ENCODE results near the gene TMEM132D. TPM values are rescaled to one million over a fixed set of nuclear protein-coding genes. Genes with fewer than 3 reads are reported as not detected.

The TMEM132D gene
- total RNA-seq, 2 experiments from 2014 or later: not detected

DNA sequence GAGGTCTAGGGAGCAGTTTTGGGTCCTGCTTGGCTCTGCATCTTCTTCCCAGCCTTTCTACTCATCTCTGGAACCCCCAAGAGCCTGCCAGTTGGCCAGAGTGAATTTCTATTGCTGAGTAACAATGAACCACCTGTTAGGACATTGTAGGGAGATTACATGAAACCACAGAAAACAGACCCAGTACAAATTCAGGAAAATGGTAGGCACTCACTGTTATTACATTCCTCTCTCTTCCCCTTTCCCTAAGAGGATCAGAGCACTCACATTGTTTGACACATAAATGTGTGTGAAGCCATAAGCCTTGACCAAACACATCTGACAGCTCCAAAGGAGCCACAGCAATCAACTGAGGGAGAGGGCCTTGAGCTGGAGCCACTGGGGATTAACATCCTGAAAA lies 216.1 kb downstream of the TMEM132D start:
- no peak overlapping the region for H3K27ac Mint-ChIP-seq

DNA sequence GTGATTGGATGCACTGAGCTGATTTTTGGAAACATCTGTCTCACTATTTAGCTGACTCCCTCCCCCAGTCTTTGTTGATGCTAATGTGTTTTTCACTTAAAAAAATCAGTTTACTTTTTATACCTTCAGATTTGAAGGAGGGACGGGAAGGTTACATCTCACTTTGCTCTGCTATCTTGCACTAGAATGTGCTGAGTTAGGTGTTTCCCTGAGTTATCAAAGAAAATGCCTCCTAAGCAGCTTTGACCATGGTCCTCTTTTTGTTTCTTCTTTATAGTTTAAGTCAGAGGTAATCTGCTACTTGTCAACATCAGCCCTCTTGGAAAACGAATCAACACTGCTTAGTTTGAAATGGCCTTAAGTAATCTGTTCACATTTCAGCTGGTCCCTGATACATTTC lies 222.0 kb downstream of the TMEM132D start:
- Mint-ChIP-seq H3K36me3 (no peaks in the 10 kb centered on the region), H3K4me1 (ENCODE audit: low read depth) (no peaks in the 10 kb centered on the region), H3K27ac (no peak overlapping the region), H3K4me3 (no peak overlapping the region), H3K27me3 (no peaks in the 10 kb centered on the region), H3K9me3 (peaks cover 24% of the 10 kb centered on the region)
- DNase-seq: no peak
- intact Hi-C loops (cut with micrococcal nuclease): no loop called here
- CTCF ChIA-PET: no interaction called here
- POLR2A ChIA-PET: no interaction called here

More for the DNA sequence above, 216.1 kb downstream of the TMEM132D start:
- Mint-ChIP-seq H3K27me3 (no peaks in the 10 kb centered on the region), H3K36me3 (no peaks in the 10 kb centered on the region), H3K4me1 (ENCODE audit: low read depth) (no peaks in the 10 kb centered on the region), H3K4me3 (no peak overlapping the region), H3K9me3 (peaks cover 22% of the 10 kb centered on the region)
- ChIA-PET POLR2A (no interaction called here), CTCF (no interaction called here)
- no peak for DNase-seq
- intact Hi-C loops (cut with micrococcal nuclease): no loop called here

DNA sequence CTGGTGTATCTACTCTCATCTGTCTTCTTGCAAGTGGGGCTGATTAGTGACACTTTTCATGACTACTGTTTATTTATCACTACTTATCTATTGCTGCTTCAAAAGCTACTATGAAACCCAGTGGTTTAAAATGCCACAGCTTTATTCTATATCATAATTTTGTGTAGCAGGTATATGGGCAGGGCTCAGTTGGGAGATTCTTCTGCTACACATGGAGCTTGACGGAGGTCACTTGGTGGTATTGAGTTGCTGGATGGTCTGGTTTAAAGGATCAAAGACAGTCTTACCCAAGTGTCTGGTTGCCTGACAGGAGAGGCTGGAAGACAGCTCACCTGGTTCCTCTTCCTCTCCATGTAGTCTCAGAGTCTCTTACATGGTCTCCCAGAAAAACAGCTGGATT lies 222.7 kb downstream of the TMEM132D start:
- intact Hi-C loops (cut with micrococcal nuclease): no loop called here
- no peaks in the 10 kb centered on the region for H3K4me1 Mint-ChIP-seq (ENCODE audit: low read depth)
- CTCF ChIA-PET: no interaction called here
- DNase-seq: no peak
- no peaks in the 10 kb centered on the region for H3K27me3 Mint-ChIP-seq
- no peaks in the 10 kb centered on the region for H3K36me3 Mint-ChIP-seq
- H3K9me3 Mint-ChIP-seq: peaks cover 27% of the 10 kb centered on the region
- POLR2A ChIA-PET: no interaction called here
- no peak overlapping the region for H3K4me3 Mint-ChIP-seq
- H3K27ac Mint-ChIP-seq: no peak overlapping the region

DNA sequence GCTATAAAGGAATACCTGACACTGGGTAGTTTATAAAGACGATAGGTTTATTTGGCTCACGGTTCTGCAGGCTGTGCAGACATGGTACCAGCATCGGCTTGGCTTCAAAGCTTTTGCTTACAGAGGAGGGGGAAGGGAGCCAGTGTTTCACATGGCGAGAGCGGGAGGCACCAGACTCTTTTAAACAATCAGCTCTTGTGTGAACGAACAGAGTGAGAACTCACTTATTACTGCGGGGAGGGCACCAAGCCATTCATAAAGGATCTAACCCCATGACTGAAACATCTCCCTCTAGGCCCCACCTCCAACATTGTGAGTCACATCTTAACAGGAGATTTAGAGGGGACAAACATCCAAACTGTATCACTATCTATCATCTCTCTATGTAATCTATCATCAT lies 227.4 kb downstream of the TMEM132D start:
- no peaks in the 10 kb centered on the region for H3K4me1 Mint-ChIP-seq (ENCODE audit: low read depth)
- no peak overlapping the region for H3K27ac Mint-ChIP-seq
- POLR2A ChIA-PET: no interaction called here
- peaks cover 11% of the 10 kb centered on the region for H3K9me3 Mint-ChIP-seq
- CTCF ChIA-PET: no interaction called here
- no peak for DNase-seq
- H3K36me3 Mint-ChIP-seq: no peaks in the 10 kb centered on the region
- intact Hi-C loops (cut with micrococcal nuclease): no loop called here
- no peak overlapping the region for H3K4me3 Mint-ChIP-seq
- H3K27me3 Mint-ChIP-seq: no peaks in the 10 kb centered on the region

DNA sequence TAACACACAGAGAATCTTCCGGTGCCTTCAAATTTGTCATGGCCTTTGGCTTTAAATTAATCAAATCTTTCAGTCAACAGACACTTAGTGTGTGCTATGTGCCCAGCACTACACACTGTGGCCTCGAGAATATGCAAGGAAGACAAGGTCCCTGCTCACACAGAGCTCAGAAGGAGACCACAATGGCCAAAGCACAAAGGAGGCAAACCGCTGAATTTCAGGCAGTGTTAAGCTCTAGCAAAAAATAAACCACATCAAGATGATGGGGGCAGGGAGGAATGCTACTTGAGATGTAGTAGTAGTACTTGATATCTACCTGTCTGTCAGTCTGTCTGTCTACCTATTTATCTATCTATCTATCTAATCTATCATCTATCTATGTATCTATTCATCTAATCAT lies 227.9 kb downstream of the TMEM132D start:
- Mint-ChIP-seq H3K36me3 (no peaks in the 10 kb centered on the region), H3K27me3 (no peaks in the 10 kb centered on the region), H3K27ac (no peak overlapping the region), H3K9me3 (peaks cover 10% of the 10 kb centered on the region), H3K4me1 (ENCODE audit: low read depth) (no peaks in the 10 kb centered on the region), H3K4me3 (no peak overlapping the region)
- ChIA-PET CTCF (no interaction called here), POLR2A (no interaction called here)
- intact Hi-C loops (cut with micrococcal nuclease): no loop called here
- no peak for DNase-seq

DNA sequence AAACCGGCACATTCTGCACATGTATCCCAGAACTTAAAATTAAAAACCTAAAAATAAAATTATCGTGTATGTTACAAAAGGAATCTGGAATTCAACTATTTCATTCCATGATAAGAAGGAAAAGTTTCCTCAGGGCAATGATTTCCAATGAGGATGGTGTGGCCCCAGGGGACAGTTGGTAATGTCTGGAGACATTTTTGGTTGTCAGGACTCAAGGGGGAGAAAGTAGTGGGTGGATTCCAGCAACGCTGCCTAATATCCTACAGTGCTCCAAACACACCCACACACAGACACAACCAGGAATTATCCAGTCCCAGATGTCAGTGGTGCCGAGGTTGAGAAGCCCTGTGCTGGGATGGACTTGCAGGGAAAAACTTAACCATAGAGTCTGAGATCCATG lies 228.3 kb downstream of the TMEM132D start:
- intact Hi-C loops (cut with micrococcal nuclease): no loop called here

DNA sequence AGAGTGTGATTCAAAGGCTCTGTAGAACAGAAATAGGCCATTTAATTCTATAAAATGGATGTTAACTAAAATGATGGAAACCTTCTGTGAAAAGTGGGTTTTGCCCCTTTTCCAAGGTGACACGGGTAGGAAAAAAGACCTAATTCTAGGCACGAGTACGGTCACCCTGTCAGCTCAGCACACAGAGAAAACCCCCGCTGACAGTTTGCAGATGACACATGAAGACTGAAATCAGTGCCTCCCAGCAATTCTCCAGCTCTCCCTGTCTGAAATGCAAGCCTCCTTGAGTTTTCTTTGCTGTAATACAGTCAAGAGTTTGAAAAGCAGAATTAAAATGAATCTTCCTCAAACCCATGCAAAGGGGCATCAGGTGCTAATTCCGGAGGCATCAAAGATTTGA lies 230.0 kb downstream of the TMEM132D start:
- ChIA-PET POLR2A (no interaction called here), CTCF (no interaction called here)
- intact Hi-C loops (cut with micrococcal nuclease): no loop called here
- no peak for DNase-seq
- no peaks in the 10 kb centered on the region for H3K36me3 Mint-ChIP-seq
- H3K27me3 Mint-ChIP-seq: no peaks in the 10 kb centered on the region
- no peak overlapping the region for H3K4me3 Mint-ChIP-seq
- peaks cover 6% of the 10 kb centered on the region for H3K9me3 Mint-ChIP-seq
- H3K27ac Mint-ChIP-seq: no peak overlapping the region
- H3K4me1 Mint-ChIP-seq (ENCODE audit: low read depth): no peaks in the 10 kb centered on the region

More for the DNA sequence above, 228.3 kb downstream of the TMEM132D start:
- DNase-seq: no peak
- H3K27ac Mint-ChIP-seq: no peak overlapping the region
- ChIA-PET CTCF (no interaction called here), POLR2A (no interaction called here)
- no peaks in the 10 kb centered on the region for H3K36me3 Mint-ChIP-seq
- H3K4me3 Mint-ChIP-seq: no peak overlapping the region
- H3K4me1 Mint-ChIP-seq (ENCODE audit: low read depth): no peaks in the 10 kb centered on the region
- no peaks in the 10 kb centered on the region for H3K27me3 Mint-ChIP-seq
- H3K9me3 Mint-ChIP-seq: peaks cover 8% of the 10 kb centered on the region

DNA sequence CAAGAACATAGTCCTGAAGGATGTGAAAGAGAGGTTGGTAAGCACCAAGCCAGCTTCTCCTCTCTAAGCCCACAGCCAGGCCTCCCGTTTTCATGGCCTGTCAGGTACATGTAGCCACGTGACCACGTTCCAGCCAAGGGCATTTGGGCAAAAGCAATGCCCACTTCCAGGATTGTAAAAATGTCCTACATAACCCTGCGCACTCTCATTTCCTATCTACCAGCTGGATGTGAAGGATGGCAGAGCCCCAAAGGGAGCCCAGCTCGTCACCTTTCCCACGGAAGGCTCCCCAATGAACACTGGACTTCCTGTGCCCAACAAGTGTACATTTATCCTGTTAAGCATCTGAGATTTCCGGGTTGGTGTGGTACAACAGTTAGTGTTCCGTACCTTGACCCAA lies 231.7 kb downstream of the TMEM132D start:
- intact Hi-C loops (cut with micrococcal nuclease): no loop called here
- no peaks in the 10 kb centered on the region for H3K36me3 Mint-ChIP-seq
- H3K9me3 Mint-ChIP-seq: peaks cover 12% of the 10 kb centered on the region
- ChIA-PET POLR2A (no interaction called here), CTCF (no interaction called here)
- H3K4me3 Mint-ChIP-seq: no peak overlapping the region
- H3K27ac Mint-ChIP-seq: no peak overlapping the region
- H3K27me3 Mint-ChIP-seq: no peaks in the 10 kb centered on the region
- no peak for DNase-seq
- H3K4me1 Mint-ChIP-seq (ENCODE audit: low read depth): no peaks in the 10 kb centered on the region

DNA sequence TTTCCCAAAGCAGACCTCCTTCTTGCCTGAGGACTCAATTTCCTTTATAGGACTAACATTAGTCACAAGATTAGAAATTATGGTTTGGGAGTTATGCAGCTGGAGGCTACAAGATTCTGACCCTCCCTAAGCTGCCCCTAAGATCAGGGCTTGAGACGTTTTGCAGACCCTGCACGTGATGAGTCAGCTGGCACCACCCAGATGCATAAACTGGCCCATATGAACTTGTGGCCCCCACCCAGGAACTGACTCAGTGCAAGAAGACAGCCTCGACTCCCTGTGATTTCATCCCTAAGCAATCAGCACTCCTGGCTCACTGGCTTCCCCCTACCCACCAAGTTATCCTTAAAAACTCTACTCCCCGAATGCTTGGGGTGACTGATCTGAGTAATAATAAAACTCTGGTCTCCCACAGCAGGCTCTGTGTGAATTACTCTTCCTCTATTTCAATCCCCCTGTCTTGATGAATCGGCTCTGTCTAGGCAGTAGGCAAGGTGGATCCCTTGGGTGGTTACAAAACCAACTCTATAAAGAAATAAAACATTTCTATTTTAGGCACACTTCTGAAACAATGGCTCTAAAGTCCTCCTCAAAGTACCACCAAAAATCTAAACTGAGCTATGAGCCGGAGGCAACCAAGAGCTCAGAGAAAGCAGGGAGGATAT lies 233.4 kb downstream of the TMEM132D start:
- Mint-ChIP-seq H3K36me3 (no peaks in the 10 kb centered on the region), H3K9me3 (peaks cover 11% of the 10 kb centered on the region), H3K27ac (no peak overlapping the region), H3K4me3 (no peak overlapping the region), H3K4me1 (ENCODE audit: low read depth) (no peaks in the 10 kb centered on the region), H3K27me3 (no peaks in the 10 kb centered on the region)
- CTCF ChIA-PET: no interaction called here
- DNase-seq: no peak
- intact Hi-C loops (cut with micrococcal nuclease): no loop called here
- POLR2A ChIA-PET: no interaction called here

DNA sequence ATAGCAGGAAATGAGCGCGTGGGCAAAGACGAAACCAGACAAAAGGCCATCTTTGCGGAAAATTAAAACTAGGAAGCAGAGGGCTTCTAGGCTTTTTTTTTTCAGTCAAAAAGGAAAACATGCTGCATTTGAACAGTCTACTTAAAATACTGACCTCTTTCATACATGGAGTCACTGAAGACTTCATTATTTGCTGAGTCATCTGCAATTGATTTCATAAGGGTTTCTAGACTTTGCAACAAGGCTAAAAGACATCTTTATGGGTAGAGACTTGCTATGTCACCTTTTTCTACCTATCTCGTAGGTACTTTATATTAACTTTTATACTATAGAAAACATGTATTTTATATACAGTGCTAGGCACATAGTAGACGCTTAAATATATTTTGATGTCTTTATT lies 238.4 kb downstream of the TMEM132D start:
- CTCF ChIA-PET: no interaction called here
- H3K36me3 Mint-ChIP-seq: no peaks in the 10 kb centered on the region

DNA sequence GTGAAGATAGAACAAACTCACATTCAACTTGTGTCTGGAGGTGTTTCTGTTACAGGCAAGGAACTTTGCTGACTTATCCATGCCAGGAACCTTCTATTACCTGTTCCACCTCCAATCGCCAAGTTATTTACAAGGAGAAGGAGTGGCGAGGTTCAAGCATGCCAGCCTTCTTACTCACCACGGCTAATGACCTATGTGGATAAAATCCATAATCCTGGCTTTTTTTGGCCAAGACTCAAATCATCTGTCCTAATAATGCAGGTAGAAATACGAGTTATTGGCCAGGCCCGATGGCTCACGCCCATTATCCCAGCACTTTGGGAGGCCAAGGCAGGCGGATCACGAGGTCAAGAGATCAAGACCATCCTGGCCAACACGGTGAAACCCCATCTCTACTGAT lies 241.6 kb downstream of the TMEM132D start:
- Mint-ChIP-seq H3K36me3 (no peaks in the 10 kb centered on the region), H3K27me3 (no peaks in the 10 kb centered on the region), H3K9me3 (peaks cover 2% of the 10 kb centered on the region), H3K4me1 (ENCODE audit: low read depth) (no peaks in the 10 kb centered on the region), H3K4me3 (no peak overlapping the region), H3K27ac (no peak overlapping the region)
- POLR2A ChIA-PET: no interaction called here
- intact Hi-C loops (cut with micrococcal nuclease): no loop called here
- CTCF ChIA-PET: no interaction called here
- no peak for DNase-seq

More for the DNA sequence above, 238.4 kb downstream of the TMEM132D start:
- H3K4me3 Mint-ChIP-seq: no peak overlapping the region
- no peak overlapping the region for H3K27ac Mint-ChIP-seq
- intact Hi-C loops (cut with micrococcal nuclease): no loop called here
- no peaks in the 10 kb centered on the region for H3K4me1 Mint-ChIP-seq (ENCODE audit: low read depth)
- POLR2A ChIA-PET: no interaction called here
- no peak for DNase-seq
- H3K9me3 Mint-ChIP-seq: peaks cover 9% of the 10 kb centered on the region
- no peaks in the 10 kb centered on the region for H3K27me3 Mint-ChIP-seq

DNA sequence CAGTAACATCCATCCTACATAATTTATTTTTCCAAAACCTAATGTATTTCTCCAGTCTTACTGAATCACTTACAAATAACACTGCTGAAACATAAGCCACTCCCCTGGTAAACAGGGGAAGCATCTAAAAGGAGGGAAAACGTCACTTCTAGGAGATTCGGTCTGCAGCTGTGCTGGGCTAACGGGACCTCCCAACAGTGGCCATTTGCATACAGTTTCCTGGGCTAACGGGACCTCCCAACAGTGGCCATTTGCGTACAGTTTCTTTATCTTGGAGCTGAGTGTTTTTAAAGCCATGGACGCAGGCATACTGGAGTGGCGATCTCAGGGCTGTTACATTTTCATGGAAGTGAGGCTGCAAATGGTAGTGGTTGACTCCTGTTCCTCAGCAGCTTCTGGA lies 242.9 kb downstream of the TMEM132D start:
- Mint-ChIP-seq H3K4me3 (no peak overlapping the region), H3K27ac (no peak overlapping the region), H3K4me1 (ENCODE audit: low read depth) (no peaks in the 10 kb centered on the region), H3K9me3 (no peaks in the 10 kb centered on the region), H3K36me3 (no peaks in the 10 kb centered on the region), H3K27me3 (no peaks in the 10 kb centered on the region)
- DNase-seq: no peak
- CTCF ChIA-PET: no interaction called here
- intact Hi-C loops (cut with micrococcal nuclease): no loop called here
- POLR2A ChIA-PET: no interaction called here

DNA sequence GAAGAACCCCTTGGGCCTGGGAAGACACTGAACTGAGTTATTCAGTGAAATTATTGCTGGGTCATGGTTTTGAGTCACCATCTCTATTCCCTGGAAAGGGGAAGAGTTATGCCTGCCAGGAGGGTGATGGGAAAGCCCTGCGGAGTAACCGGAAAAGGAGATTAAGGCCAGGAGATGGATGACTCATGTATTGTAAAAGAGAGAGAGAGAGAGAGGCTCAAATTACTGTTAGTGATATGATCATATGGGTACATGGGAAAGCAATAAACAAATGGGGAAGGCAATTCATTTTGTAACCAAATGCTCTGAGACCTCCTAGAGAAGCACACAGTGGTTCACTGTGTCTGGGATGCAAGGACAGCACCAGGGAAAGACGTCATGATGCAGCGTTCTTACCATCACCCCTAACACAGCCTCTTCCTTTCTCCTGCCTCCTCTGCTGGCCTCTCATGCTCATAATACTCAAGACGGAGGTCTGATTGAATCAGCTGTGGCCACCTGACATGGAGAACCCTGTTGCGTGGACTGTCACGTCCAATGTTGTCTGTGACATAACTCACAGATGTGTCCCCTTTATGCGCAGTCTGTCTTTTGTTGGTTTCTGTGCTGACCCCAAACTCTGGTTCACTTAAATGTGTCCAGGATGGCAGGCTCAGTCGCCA lies 243.7 kb downstream of the TMEM132D start:
- no peaks in the 10 kb centered on the region for H3K4me1 Mint-ChIP-seq (ENCODE audit: low read depth)
- no peaks in the 10 kb centered on the region for H3K9me3 Mint-ChIP-seq
- no peak for DNase-seq
- intact Hi-C loops (cut with micrococcal nuclease): no loop called here
- CTCF ChIA-PET: no interaction called here
- no peaks in the 10 kb centered on the region for H3K27me3 Mint-ChIP-seq
- H3K27ac Mint-ChIP-seq: no peak overlapping the region
- no peaks in the 10 kb centered on the region for H3K36me3 Mint-ChIP-seq
- H3K4me3 Mint-ChIP-seq: no peak overlapping the region
- POLR2A ChIA-PET: no interaction called here

All from activated CD4-positive, alpha-beta memory T cell treated with anti-CD3 and anti-CD28 coated beads for 36 hours (primary cell).